SU-DHL-6 (cell line): ENCODE results near the gene GMFB.

ENCODE experiments used
- H2AFZ ChIP-seq: fragments of 200-600 bp; sonication (generic); 2 replicates; pipeline ENCODE4 v1.6.1; 2014; ENCODE audit warnings: low read depth, mild to moderate bottlenecking, moderate library complexity, mixed read lengths, antibody characterized with exemption, low read length; ENCODE audit not compliant: severe bottlenecking
- H3F3A ChIP-seq: fragments of 200-600 bp; shearing (Covaris generic); 2 replicates; pipeline ENCODE4 v1.6.0; 2016; ENCODE audit warnings: antibody characterized with exemption, mild to moderate bottlenecking; ENCODE audit not compliant: insufficient read depth
- H3K27ac ChIP-seq: fragments of 200-600 bp; sonication (generic); 2 replicates; pipeline ENCODE4 v1.5.1; 2016; ENCODE audit warnings: low read depth, mild to moderate bottlenecking, low read length, moderate library complexity, mixed read lengths
- H3K27me3 ChIP-seq: fragments of 200-600 bp; sonication (generic), shearing (Covaris generic); 2 replicates; pipeline ENCODE4 v1.6.0; 2014; ENCODE audit warnings: mild to moderate bottlenecking, low read length
- H3K36me3 ChIP-seq: fragments of 200-600 bp; sonication (generic); 2 replicates; pipeline ENCODE4 v1.6.1; 2014; ENCODE audit warnings: mild to moderate bottlenecking, low read length, mixed read lengths
- H3K4me2 ChIP-seq: fragments of 300-600, 200-600 bp; shearing (Covaris generic), sonication (generic); 2 replicates; pipeline ENCODE4 v1.6.0; 2014; ENCODE audit warnings: low read length, low read depth, mild to moderate bottlenecking; ENCODE audit not compliant: poor library complexity, severe bottlenecking
- H3K4me3 ChIP-seq: fragments of 200-600 bp; sonication (generic); 2 replicates; pipeline ENCODE4 v1.5.1; 2014; ENCODE audit warnings: antibody characterized with exemption, low read length, mild to moderate bottlenecking, mixed read lengths; ENCODE audit not compliant: insufficient read depth, poor library complexity, severe bottlenecking
- H3K79me2 ChIP-seq: fragments of 200-600 bp; sonication (generic); 2 replicates; pipeline ENCODE4 v1.6.1; 2014; ENCODE audit warnings: mild to moderate bottlenecking, low read length, moderate library complexity; ENCODE audit not compliant: insufficient read depth
- H3K9ac ChIP-seq: fragments of 200-600 bp; sonication (generic); 2 replicates; pipeline ENCODE4 v1.7.0; 2014; ENCODE audit warnings: mild to moderate bottlenecking, low read length
- H3K9me2 ChIP-seq: fragments of 200-600 bp; sonication (generic); replicated peaks from 2 replicates; pipeline ENCODE4 v1.6.1; 2014; ENCODE audit warnings: low read length; ENCODE audit not compliant: insufficient read depth
- H3K9me3 ChIP-seq: fragments of 200-600 bp; sonication (generic); 2 replicates; pipeline ENCODE4 v1.6.1; 2014; ENCODE audit warnings: low read length, mixed read lengths; ENCODE audit not compliant: insufficient read depth
- H4K20me1 ChIP-seq: fragments of 200-600 bp; sonication (generic); 2 replicates; pipeline ENCODE4 v1.6.1; 2014; ENCODE audit warnings: low read depth, mild to moderate bottlenecking, antibody characterized with exemption, low read length, moderate library complexity, mixed read lengths
- EZH2phosphoT487 ChIP-seq: fragments of 200-600 bp; sonication (generic), shearing (Covaris generic); conservative IDR thresholded peaks from 2 replicates; pipeline ENCODE4 v1.6.1; 2018; ENCODE audit warnings: mild to moderate bottlenecking, antibody characterized with exemption, low read length, moderate library complexity, mixed read lengths
- TF ChIP-seq, protein P1 (sequence below): fragments of 200-600 bp; sonication (generic); IDR thresholded peaks from one replicate; pipeline ENCODE4 v1.5.1; 2017; ENCODE audit warnings: antibody characterized with exemption, mild to moderate bottlenecking, low read length, moderate library complexity; ENCODE audit not compliant: insufficient read depth, poor library complexity, severe bottlenecking

The GMFB gene

DNA sequence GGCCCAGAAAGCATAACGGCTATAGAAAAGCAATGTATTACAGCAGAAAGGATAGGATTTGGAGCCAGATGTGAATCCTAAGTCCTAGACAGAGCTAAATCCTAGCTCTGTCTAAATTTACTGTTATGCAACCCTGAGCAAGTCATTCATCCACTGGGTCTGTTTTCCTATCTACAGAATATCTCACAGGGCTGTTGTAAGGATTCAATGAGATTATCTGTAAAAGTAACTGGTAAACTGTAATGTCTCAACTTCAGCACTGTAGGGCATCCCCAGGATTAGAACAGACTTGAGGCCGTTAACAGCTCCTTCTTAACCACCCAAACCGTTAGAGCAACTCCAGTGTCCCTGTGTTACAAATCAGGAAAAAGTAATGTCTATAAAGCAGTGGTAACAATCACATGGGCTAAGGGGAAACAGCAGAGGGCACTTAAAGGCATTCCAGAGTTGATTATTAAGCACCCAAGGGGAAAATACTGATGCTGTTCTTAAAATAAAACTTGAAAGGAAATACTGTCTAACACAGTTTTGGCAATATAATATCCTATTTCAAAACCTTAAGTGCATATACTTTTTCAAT is 10.1 kb downstream of the GMFB start:
- Histone ChIP-seq H3K9me3 (no peaks in the 10 kb centered on the region), H3F3A (peaks cover 15% of the 10 kb centered on the region), H3K9ac (no peak overlapping the region), H3K36me3 (peaks cover 63% of the 10 kb centered on the region), H3K4me3 (no peak overlapping the region), H4K20me1 (no peaks in the 10 kb centered on the region), H3K27ac (no peak overlapping the region), H3K79me2 (peaks cover 19% of the 10 kb centered on the region), H3K4me2 (no peak overlapping the region), H3K9me2 (no peaks in the 10 kb centered on the region), H3K27me3 (no peaks in the 10 kb centered on the region), H2AFZ (no peak overlapping the region)
- no peak for TF ChIP-seq EZH2phosphoT487
- TF ChIP-seq, protein P1, sequence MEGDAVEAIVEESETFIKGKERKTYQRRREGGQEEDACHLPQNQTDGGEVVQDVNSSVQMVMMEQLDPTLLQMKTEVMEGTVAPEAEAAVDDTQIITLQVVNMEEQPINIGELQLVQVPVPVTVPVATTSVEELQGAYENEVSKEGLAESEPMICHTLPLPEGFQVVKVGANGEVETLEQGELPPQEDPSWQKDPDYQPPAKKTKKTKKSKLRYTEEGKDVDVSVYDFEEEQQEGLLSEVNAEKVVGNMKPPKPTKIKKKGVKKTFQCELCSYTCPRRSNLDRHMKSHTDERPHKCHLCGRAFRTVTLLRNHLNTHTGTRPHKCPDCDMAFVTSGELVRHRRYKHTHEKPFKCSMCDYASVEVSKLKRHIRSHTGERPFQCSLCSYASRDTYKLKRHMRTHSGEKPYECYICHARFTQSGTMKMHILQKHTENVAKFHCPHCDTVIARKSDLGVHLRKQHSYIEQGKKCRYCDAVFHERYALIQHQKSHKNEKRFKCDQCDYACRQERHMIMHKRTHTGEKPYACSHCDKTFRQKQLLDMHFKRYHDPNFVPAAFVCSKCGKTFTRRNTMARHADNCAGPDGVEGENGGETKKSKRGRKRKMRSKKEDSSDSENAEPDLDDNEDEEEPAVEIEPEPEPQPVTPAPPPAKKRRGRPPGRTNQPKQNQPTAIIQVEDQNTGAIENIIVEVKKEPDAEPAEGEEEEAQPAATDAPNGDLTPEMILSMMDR = no peak

DNA sequence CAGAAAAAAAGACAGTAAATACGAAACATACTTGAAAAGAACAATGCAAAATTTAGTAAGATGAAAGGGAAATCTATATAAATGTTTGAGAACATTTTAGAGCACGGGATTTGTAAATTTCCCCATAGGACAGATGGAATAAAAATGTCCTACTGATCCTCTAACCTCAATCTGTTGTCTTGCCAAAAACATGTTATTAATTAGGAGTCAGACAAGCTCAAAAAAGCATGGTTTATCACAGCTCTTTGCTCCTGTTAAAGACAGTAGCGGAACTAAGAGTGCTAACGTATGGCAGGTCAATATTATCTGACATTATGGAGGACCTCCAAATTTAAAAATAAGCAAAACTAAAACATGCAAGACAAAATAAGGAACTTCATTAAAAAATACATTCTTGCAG is 12.9 kb downstream of the GMFB start:
- Histone ChIP-seq H3K27me3 (no peaks in the 10 kb centered on the region), H4K20me1 (no peaks in the 10 kb centered on the region), H3K79me2 (no peaks in the 10 kb centered on the region), H3K9me3 (no peaks in the 10 kb centered on the region), H3K9me2 (no peaks in the 10 kb centered on the region), H3K27ac (no peak overlapping the region), H2AFZ (no peak overlapping the region), H3K36me3 (peaks cover 46% of the 10 kb centered on the region), H3F3A (peaks cover 5% of the 10 kb centered on the region), H3K9ac (no peak overlapping the region), H3K4me2 (no peak overlapping the region), H3K4me3 (no peak overlapping the region)
- TF ChIP-seq, protein P1 = no peak
- TF ChIP-seq EZH2phosphoT487 = no peak

DNA sequence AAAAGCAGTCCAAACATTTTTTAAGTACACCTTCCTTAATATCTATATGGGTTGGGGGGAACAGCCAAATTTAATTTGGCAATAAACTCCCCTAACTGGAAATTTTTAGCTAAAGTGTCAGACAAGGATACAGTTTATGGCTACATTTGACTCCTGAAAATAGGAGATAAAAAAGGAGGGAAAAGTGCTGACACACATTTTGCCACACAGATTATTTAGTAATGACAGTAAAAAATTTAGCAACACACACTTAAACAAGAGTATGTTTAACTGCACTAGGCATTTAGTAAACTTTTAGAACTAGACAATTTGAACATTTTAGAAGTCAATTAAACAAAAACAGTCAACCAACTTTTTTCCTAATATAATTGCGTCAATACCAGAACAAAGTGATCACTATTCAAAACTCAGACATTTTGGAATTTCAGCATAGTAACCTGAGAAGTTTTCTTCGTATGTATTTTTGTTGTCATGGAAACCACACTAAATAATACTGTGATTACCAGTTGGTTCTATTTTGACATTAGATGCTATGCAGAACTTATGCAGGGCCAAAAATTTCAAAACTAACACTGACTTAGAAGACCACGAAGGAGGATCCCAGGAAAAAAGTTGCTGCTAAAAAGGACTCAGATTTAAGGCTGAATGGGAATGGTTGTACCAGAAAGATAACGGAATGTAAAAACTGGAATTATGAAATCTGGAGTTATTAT is 13.4 kb downstream of the GMFB start:
- no peaks in the 10 kb centered on the region for H4K20me1 ChIP-seq
- no peak overlapping the region for H3K4me3 ChIP-seq
- H3K79me2 ChIP-seq = no peaks in the 10 kb centered on the region
- no peak for TF ChIP-seq EZH2phosphoT487
- TF ChIP-seq, protein P1 = no peak
- no peak overlapping the region for H3K9ac ChIP-seq
- H3K27me3 ChIP-seq = no peaks in the 10 kb centered on the region
- H3K9me3 ChIP-seq = no peaks in the 10 kb centered on the region
- no peaks in the 10 kb centered on the region for H3K9me2 ChIP-seq
- no peak overlapping the region for H2AFZ ChIP-seq
- H3K4me2 ChIP-seq = no peak overlapping the region
- H3K36me3 ChIP-seq = peaks cover 41% of the 10 kb centered on the region
- peaks cover 5% of the 10 kb centered on the region for H3F3A ChIP-seq
- no peak overlapping the region for H3K27ac ChIP-seq
